Gastrocnemius medialis (tissue), 4 donors: Measurements from ENCODE around the gene PKP2. TPM values are rescaled to one million over a fixed set of nuclear protein-coding genes. Genes with fewer than 3 reads are reported as not detected.

Experiments
- ATAC-seq, 2 donors: fragments of 150-250 bp; one replicate each; pipeline ENCODE4 v1.9.1; 2016
- DNase-seq, 2 donors: peaks; one replicate each; pipeline ENCODE4 v3.0.0-alpha.2; 2019
- H3K27ac ChIP-seq, 4 donors: fragments of 200-600 bp; sonication (generic); 1 replicate in 1 of 4; 2 replicates in 3 of 4; pipeline ENCODE4 v1.5.1; 2016 to 2018; ENCODE audit warnings: mild to moderate bottlenecking in 2 of 4, moderate library complexity in 1 of 4
- H3K27me3 ChIP-seq, 3 donors: fragments of 200-600 bp; sonication (generic) in 2 of 3; 1 replicate in 1 of 3; 2 replicates in 2 of 3; pipeline versions ENCODE4 v1.5.1 to v1.6.0; 2016 to 2019; ENCODE audit warnings: mild to moderate bottlenecking in 1 of 3, moderate library complexity in 1 of 3
- H3K36me3 ChIP-seq, 2 donors: fragments of 200-600 bp; sonication (generic) in 1 of 2; one replicate each; pipeline ENCODE4 v1.5.1; 2017 to 2018
- H3K4me1 ChIP-seq, 2 donors: fragments of 200-600 bp; sonication (generic) in 1 of 2; one replicate each; pipeline ENCODE4 v1.5.1; 2016 to 2017; ENCODE audit warnings: mild to moderate bottlenecking in 2 of 2
- H3K4me3 ChIP-seq, 4 donors: fragments of 200-600 bp; sonication (generic) in 3 of 4; 1 replicate in 1 of 4; 2 replicates in 3 of 4; pipeline ENCODE4 v1.5.1; 2016 to 2019; ENCODE audit warnings: mild to moderate bottlenecking in 2 of 4
- H3K9me3 ChIP-seq, 3 donors: fragments of 200-600 bp; sonication (generic) in 2 of 3; 1 replicate in 1 of 3; 2 replicates in 2 of 3; pipeline ENCODE4 v1.5.1; 2016 to 2019
- POLR2A ChIP-seq, 2 donors: fragments of 450-650 bp; IDR thresholded peaks; one replicate each; pipeline ENCODE4 v1.6.1; 2017; ENCODE audit warnings: antibody characterized with exemption in 2 of 2, mild to moderate bottlenecking in 2 of 2, moderate library complexity in 2 of 2
- in situ Hi-C, 4 donors: fragments of 200-750 bp; cut with MboI; loops; one replicate each; pipeline versions ENCODE4 v1.15.0 to v1.8.0; 2017; ENCODE audit warnings: low sequenced_read_pairs in 4 of 4
- intact Hi-C: fragments of 100-400 bp; cut with DNase I; formaldehyde crosslinking; loops from one replicate; pipeline ENCODE4 v1.15.1; 2023; ENCODE audit warnings: low total_unique reads
- total RNA-seq, 4 donors: library from RNA; depleted of rRNA; stranded (reverse); fragments of >200 nt; gene quantifications; one replicate each; pipeline versions ENCODE4 v1.1.0 to v1.2.3, GENCODE V29; 2016
- TF ChIP-seq, protein P1 (sequence below), 5 experiments: fragments of 450-650 bp in 3 of 5; fragments of 200-600 bp in 2 of 5; sonication (generic) in 2 of 5; IDR thresholded peaks in 4 of 5; conservative IDR thresholded peaks in 1 of 5; 1 replicate in 4 of 5; 2 replicates in 1 of 5; pipeline ENCODE4 v1.5.1; 2016 to 2019; ENCODE audit warnings: antibody characterized with exemption in 5 of 5, mild to moderate bottlenecking in 3 of 5, moderate library complexity in 3 of 5

PKP2 gene
- total RNA-seq, 4 donors from 2014 or later = 3.5 to 7.2 (median 4.1) TPM

DNA sequence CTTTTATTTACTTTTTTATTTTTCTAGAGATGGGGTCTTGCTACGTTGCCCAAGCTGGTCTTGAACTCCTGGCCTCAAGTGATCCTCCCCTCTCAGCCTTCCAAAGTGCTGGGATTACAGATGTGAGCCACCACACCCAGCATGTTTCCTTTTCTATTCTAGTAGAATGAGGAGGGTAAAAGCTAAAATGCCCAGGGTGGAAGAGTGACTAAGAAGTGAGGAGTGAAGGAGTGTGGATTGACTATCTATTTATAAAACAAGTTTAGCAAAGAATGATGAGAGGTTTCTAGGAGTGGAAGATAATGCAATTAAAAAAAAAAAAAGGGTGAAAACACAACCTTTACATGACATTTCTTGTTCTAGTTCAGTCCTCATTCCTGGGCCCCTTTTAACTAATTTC is 29.8 kb upstream of the PKP2 start:
- H3K4me3 ChIP-seq = no peak overlapping the region
- H3K9me3 ChIP-seq = no peaks in the 10 kb centered on the region
- in situ Hi-C loops = no loop called here
- no peak overlapping the region for H3K27ac ChIP-seq
- ATAC-seq (no peak), DNase-seq (no peak)
- no peaks in the 10 kb centered on the region for H3K36me3 ChIP-seq
- TF ChIP-seq, protein P1, sequence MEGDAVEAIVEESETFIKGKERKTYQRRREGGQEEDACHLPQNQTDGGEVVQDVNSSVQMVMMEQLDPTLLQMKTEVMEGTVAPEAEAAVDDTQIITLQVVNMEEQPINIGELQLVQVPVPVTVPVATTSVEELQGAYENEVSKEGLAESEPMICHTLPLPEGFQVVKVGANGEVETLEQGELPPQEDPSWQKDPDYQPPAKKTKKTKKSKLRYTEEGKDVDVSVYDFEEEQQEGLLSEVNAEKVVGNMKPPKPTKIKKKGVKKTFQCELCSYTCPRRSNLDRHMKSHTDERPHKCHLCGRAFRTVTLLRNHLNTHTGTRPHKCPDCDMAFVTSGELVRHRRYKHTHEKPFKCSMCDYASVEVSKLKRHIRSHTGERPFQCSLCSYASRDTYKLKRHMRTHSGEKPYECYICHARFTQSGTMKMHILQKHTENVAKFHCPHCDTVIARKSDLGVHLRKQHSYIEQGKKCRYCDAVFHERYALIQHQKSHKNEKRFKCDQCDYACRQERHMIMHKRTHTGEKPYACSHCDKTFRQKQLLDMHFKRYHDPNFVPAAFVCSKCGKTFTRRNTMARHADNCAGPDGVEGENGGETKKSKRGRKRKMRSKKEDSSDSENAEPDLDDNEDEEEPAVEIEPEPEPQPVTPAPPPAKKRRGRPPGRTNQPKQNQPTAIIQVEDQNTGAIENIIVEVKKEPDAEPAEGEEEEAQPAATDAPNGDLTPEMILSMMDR (IDR thresholded peaks at IDR 0.05 in 4 of 5, conservative IDR thresholded peaks at IDR 0.05 in 1 of 5) = no peak
- TF ChIP-seq POLR2A (IDR thresholded peaks at IDR 0.05) = no peak
- no peaks in the 10 kb centered on the region for H3K27me3 ChIP-seq
- no peaks in the 10 kb centered on the region for H3K4me1 ChIP-seq
- intact Hi-C loops = no loop called here

GRCh38 chr12:32922546-32923297 is 26.1 kb upstream of the PKP2 start:
- H3K36me3 ChIP-seq = no peaks in the 10 kb centered on the region
- intact Hi-C loops = no loop called here
- ATAC-seq (no peak), DNase-seq (no peak)
- no peaks in the 10 kb centered on the region for H3K9me3 ChIP-seq
- no peaks in the 10 kb centered on the region for H3K27me3 ChIP-seq
- no peak overlapping the region for H3K27ac ChIP-seq
- in situ Hi-C loops = no loop called here
- H3K4me1 ChIP-seq = no peaks in the 10 kb centered on the region
- H3K4me3 ChIP-seq = no peak overlapping the region
- no peak for TF ChIP-seq POLR2A (IDR thresholded peaks at IDR 0.05)
- TF ChIP-seq, protein P1 (IDR thresholded peaks at IDR 0.05 in 4 of 5, conservative IDR thresholded peaks at IDR 0.05 in 1 of 5) = no peak

DNA sequence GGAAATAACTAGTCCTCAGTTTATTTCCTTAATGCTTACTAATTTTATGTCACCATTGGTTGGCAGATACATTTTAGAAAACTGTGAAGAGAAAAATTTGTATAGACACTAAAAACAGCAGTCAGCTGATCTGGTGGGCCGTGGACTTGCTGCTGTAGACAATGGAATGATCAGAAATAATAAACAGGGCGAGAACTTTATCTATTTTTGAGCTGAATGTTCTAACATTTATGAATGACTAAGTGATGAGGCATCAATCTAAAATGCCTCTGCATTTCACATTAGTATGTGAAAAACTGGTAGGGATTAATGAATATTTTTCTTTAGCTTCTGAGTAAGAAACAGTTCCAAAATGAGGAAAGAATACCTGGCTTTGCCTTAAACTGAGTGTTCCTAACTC is 24.8 kb upstream of the PKP2 start:
- intact Hi-C loops = no loop called here
- DNase-seq (no peak), ATAC-seq (no peak)
- Histone ChIP-seq H3K36me3 (no peaks in the 10 kb centered on the region), H3K27me3 (no peaks in the 10 kb centered on the region), H3K9me3 (no peaks in the 10 kb centered on the region), H3K4me3 (no peak overlapping the region), H3K4me1 (no peaks in the 10 kb centered on the region), H3K27ac (no peak overlapping the region)
- no peak for TF ChIP-seq POLR2A (IDR thresholded peaks at IDR 0.05)
- TF ChIP-seq, protein P1 (IDR thresholded peaks at IDR 0.05 in 4 of 5, conservative IDR thresholded peaks at IDR 0.05 in 1 of 5) = no peak
- in situ Hi-C loops = no loop called here

DNA sequence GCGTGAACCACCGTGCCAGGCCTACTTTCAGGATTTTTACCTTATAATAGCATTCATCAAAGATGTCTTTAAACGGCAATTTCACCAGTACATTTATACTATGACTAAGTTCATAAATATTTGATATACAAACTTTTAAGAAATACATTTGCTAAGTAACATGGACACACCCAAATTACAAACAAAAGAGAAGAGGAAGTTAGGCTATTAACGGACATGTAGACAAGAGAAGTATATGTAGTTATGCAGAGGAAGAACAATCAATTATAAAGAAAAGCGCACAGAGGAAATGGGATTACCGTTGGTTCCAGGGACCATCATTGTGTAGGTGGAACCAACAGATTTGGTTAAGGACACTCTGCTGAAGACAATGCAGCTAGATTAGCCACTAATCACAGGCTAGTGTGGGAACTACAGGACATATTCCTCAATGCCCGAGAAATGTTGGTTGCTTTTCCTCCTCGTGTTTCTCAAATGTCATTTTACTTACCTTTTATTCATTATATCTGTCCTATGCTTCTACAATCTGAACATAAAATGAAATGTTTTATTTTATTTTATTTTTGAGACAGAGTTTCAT is 24.0 kb upstream of the PKP2 start:
- DNase-seq = no peak
- intact Hi-C loops (no loop called here), in situ Hi-C loops (no loop called here)

More for the DNA sequence above, 24.0 kb upstream of the PKP2 start:
- TF ChIP-seq, protein P1 (IDR thresholded peaks at IDR 0.05 in 4 of 5, conservative IDR thresholded peaks at IDR 0.05 in 1 of 5) = no peak
- TF ChIP-seq POLR2A (IDR thresholded peaks at IDR 0.05) = no peak
- Histone ChIP-seq H3K27ac (no peak overlapping the region), H3K36me3 (no peaks in the 10 kb centered on the region), H3K27me3 (no peaks in the 10 kb centered on the region), H3K9me3 (no peaks in the 10 kb centered on the region), H3K4me3 (no peak overlapping the region), H3K4me1 (no peaks in the 10 kb centered on the region)
- ATAC-seq = no peak
